ENCODE data around the gene SLC22A7. TPM values are rescaled to one million over a fixed set of nuclear protein-coding genes. Genes with fewer than 3 reads are reported as not detected.

Gene SLC22A7
- total RNA-seq, 1 experiment from 2014 or later = not detected

DNA sequence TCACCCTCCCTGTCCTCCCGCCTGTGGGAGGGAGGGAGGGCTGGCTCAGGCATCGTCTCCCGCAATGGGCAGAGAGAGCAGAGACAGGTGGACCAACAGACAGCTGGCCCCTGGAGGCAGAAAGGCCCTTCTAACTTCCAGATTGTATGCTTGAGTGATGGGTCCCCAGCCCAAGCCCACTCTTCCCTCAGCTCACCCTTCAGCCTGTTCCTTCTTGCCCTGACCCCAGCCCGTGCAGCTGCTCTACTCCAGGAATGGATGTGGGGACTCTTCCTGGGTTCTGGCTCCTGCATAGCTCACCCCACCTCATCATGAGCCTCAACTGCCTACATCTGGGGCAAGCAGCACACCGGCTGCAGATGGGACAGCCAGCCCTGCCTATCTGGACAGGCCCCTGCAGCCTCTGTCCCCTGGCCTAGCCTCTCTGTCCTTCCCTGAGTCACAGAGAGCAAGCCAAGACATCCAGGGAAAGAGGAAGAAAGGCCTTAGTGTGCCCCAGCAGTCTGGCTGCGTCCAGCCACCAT, 11.5 kb upstream of the SLC22A7 start:
- no peak for DNase-seq
- TF ChIP-seq, protein P1, sequence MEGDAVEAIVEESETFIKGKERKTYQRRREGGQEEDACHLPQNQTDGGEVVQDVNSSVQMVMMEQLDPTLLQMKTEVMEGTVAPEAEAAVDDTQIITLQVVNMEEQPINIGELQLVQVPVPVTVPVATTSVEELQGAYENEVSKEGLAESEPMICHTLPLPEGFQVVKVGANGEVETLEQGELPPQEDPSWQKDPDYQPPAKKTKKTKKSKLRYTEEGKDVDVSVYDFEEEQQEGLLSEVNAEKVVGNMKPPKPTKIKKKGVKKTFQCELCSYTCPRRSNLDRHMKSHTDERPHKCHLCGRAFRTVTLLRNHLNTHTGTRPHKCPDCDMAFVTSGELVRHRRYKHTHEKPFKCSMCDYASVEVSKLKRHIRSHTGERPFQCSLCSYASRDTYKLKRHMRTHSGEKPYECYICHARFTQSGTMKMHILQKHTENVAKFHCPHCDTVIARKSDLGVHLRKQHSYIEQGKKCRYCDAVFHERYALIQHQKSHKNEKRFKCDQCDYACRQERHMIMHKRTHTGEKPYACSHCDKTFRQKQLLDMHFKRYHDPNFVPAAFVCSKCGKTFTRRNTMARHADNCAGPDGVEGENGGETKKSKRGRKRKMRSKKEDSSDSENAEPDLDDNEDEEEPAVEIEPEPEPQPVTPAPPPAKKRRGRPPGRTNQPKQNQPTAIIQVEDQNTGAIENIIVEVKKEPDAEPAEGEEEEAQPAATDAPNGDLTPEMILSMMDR (IDR thresholded peaks at IDR 0.05; ENCODE audit: unreplicated experiment) = no peak
- CTCF ChIA-PET = interaction anchor here (0.6 to 1.5 kb wide), 3 partner anchors 11 to 90 kb away, joined by 3 to 6 read pairs (median 3); no protein-coding TSS in a partner anchor
- intact Hi-C loops (cut with micrococcal nuclease; ENCODE audit: unreplicated experiment) = no loop called here
- Mint-ChIP-seq H3K9me3 (ENCODE audit: low read depth, unreplicated experiment) (no peaks in the 10 kb centered on the region), H3K27ac (ENCODE audit: unreplicated experiment) (no peak overlapping the region), H3K36me3 (ENCODE audit: insufficient read depth, unreplicated experiment) (no peaks in the 10 kb centered on the region), H3K27me3 (ENCODE audit: unreplicated experiment) (peaks cover 19% of the 10 kb centered on the region), H3K4me3 (ENCODE audit: low read depth, unreplicated experiment) (no peak overlapping the region), H3K4me1 (ENCODE audit: low read depth, unreplicated experiment) (no peaks in the 10 kb centered on the region)
- BruUV-seq (replicated peaks) = no TSS peak

GRCh38 chr6:43286980-43287716, 10.9 kb upstream of the SLC22A7 start:
- TF ChIP-seq, protein P1 (IDR thresholded peaks at IDR 0.05; ENCODE audit: unreplicated experiment) = no peak
- BruUV-seq (replicated peaks) = no TSS peak
- H3K4me3 Mint-ChIP-seq (ENCODE audit: low read depth, unreplicated experiment) = no peak overlapping the region
- H3K27ac Mint-ChIP-seq (ENCODE audit: unreplicated experiment) = no peak overlapping the region
- peaks cover 13% of the 10 kb centered on the region for H3K27me3 Mint-ChIP-seq (ENCODE audit: unreplicated experiment)
- intact Hi-C loops (cut with micrococcal nuclease; ENCODE audit: unreplicated experiment) = no loop called here
- H3K9me3 Mint-ChIP-seq (ENCODE audit: low read depth, unreplicated experiment) = no peaks in the 10 kb centered on the region
- no peaks in the 10 kb centered on the region for H3K36me3 Mint-ChIP-seq (ENCODE audit: insufficient read depth, unreplicated experiment)
- CTCF ChIA-PET = interaction anchor here (1.0 to 1.5 kb wide), 3 partner anchors 10 to 89 kb away, joined by 3 to 6 read pairs (median 4); no protein-coding TSS in a partner anchor
- no peak for DNase-seq
- no peaks in the 10 kb centered on the region for H3K4me1 Mint-ChIP-seq (ENCODE audit: low read depth, unreplicated experiment)

GRCh38 chr6:43287717-43288679, 10.1 kb upstream of the SLC22A7 start:
- TF ChIP-seq, protein P1 (IDR thresholded peaks at IDR 0.05; ENCODE audit: unreplicated experiment) = no peak
- peaks cover 4% of the 10 kb centered on the region for H3K27me3 Mint-ChIP-seq (ENCODE audit: unreplicated experiment)
- H3K36me3 Mint-ChIP-seq (ENCODE audit: insufficient read depth, unreplicated experiment) = no peaks in the 10 kb centered on the region
- DNase-seq = no peak
- no peak overlapping the region for H3K4me3 Mint-ChIP-seq (ENCODE audit: low read depth, unreplicated experiment)
- H3K4me1 Mint-ChIP-seq (ENCODE audit: low read depth, unreplicated experiment) = no peaks in the 10 kb centered on the region
- H3K27ac Mint-ChIP-seq (ENCODE audit: unreplicated experiment) = no peak overlapping the region
- CTCF ChIA-PET = interaction anchor here (1.1 to 1.5 kb wide), 2 partner anchors 9 to 46 kb away, joined by 3 to 4 read pairs; no protein-coding TSS in a partner anchor
- H3K9me3 Mint-ChIP-seq (ENCODE audit: low read depth, unreplicated experiment) = no peaks in the 10 kb centered on the region
- BruUV-seq (replicated peaks) = no TSS peak
- intact Hi-C loops (cut with micrococcal nuclease; ENCODE audit: unreplicated experiment) = no loop called here

DNA sequence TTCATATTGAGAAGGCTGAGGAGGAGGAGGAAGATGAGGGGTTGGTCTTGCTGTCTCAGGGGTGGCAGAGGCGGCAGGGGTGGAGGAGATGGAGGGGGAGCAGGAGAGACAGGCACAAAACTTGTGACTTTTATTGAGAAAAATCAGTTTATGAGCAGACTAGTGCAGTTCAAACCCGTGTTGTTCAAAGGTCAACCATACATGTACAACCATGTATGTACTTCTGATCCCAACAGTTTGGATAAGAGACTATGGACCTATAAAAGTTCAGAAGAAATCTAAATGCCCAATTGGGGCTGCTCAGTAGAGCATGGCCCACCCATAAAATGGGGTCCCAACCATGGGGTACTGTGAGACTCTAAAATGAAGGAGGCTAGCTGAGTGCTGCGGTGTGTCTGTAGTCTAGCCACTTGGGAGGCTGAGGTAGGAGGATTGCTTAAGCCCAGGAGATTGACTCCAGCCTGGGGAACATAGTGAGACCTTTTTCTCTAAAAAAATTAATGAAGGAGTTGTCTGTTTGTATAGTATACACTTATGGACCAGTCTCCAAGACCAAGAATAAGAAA, 7.6 kb upstream of the SLC22A7 start:
- no peaks in the 10 kb centered on the region for H3K27me3 Mint-ChIP-seq (ENCODE audit: unreplicated experiment)
- BruUV-seq (replicated peaks) = no TSS peak
- DNase-seq = no peak
- no peaks in the 10 kb centered on the region for H3K9me3 Mint-ChIP-seq (ENCODE audit: low read depth, unreplicated experiment)
- H3K36me3 Mint-ChIP-seq (ENCODE audit: insufficient read depth, unreplicated experiment) = no peaks in the 10 kb centered on the region
- no peaks in the 10 kb centered on the region for H3K4me1 Mint-ChIP-seq (ENCODE audit: low read depth, unreplicated experiment)
- H3K4me3 Mint-ChIP-seq (ENCODE audit: low read depth, unreplicated experiment) = no peak overlapping the region
- intact Hi-C loops (cut with micrococcal nuclease; ENCODE audit: unreplicated experiment) = no loop called here
- CTCF ChIA-PET = no interaction called here
- no peak overlapping the region for H3K27ac Mint-ChIP-seq (ENCODE audit: unreplicated experiment)
- TF ChIP-seq, protein P1 (IDR thresholded peaks at IDR 0.05; ENCODE audit: unreplicated experiment) = no peak
